Stimulated activated CD8-positive, alpha-beta memory T cell treated with anti-CD3 and anti-CD28 coated beads, Interleukin-2, amount 100 ng/mL, for 1 hour (primary cell): ENCODE measurements around the gene AHRR.
"Not testable (repeated sequence)": the region's sequence is repeated elsewhere in the genome, so short reads cannot be mapped to it uniquely, and the experiment has no call there.

Source experiments
- DNase-seq, 2 donors: peaks; one replicate each; pipeline ENCODE4 v3.0.0-alpha.2; 2020; ENCODE audit warnings: low read depth in 2 of 2

The AHRR gene

GRCh38 chr5:321230-321725, at the start of gene AHRR:
TSS of gene AHRR (plus strand) at chr5:321714. CDS start at chr5:343903, 22,189 bp downstream.
- DNase-seq, result no peak

GRCh38 chr5:271828-272167, 49.7 kb upstream of the AHRR start:
- DNase-seq, result not testable (repeated sequence)

- not testable (repeated sequence) for DNase-seq
Measured at GRCh38 chr5:273091-273490, 48.4 kb upstream of the AHRR start.

- DNase-seq, result not testable (repeated sequence)
Measured at GRCh38 chr5:273491-273890, 48.0 kb upstream of the AHRR start.

- not testable (repeated sequence) for DNase-seq
Measured at GRCh38 chr5:274346-274745, 47.2 kb upstream of the AHRR start.

- no peak for DNase-seq
Measured at GRCh38 chr5:278646-279045, 42.9 kb upstream of the AHRR start.

- not testable (repeated sequence) for DNase-seq
Measured at GRCh38 chr5:279051-279665, 42.4 kb upstream of the AHRR start.

- DNase-seq, result no peak
Measured at GRCh38 chr5:285991-286557, 35.4 kb upstream of the AHRR start.

- not testable (repeated sequence) for DNase-seq
Measured at GRCh38 chr5:290200-290599, 31.3 kb upstream of the AHRR start.

GRCh38 chr5:291345-291744, 30.2 kb upstream of the AHRR start:
- not testable (repeated sequence) for DNase-seq

GRCh38 chr5:294788-295187, 26.7 kb upstream of the AHRR start:
- not testable (repeated sequence) for DNase-seq

- DNase-seq, result not testable (repeated sequence)
Measured at GRCh38 chr5:296207-296606, 25.3 kb upstream of the AHRR start.

GRCh38 chr5:296954-297353, 24.6 kb upstream of the AHRR start:
- DNase-seq, result not testable (repeated sequence)

- DNase-seq, result not testable (repeated sequence)
Measured at GRCh38 chr5:297448-297847, 24.1 kb upstream of the AHRR start.

- not testable (repeated sequence) for DNase-seq
Measured at GRCh38 chr5:297991-298736, 23.4 kb upstream of the AHRR start.

- no peak for DNase-seq
Measured at GRCh38 chr5:298737-299125, 22.8 kb upstream of the AHRR start.

- not testable (repeated sequence) for DNase-seq
Measured at GRCh38 chr5:299921-300320, 21.6 kb upstream of the AHRR start.

- not testable (repeated sequence) for DNase-seq
Measured at GRCh38 chr5:300691-301435, 20.7 kb upstream of the AHRR start.

- DNase-seq, result not testable (repeated sequence)
Measured at GRCh38 chr5:302416-302815, 19.1 kb upstream of the AHRR start.

GRCh38 chr5:302966-303365, 18.5 kb upstream of the AHRR start:
- no peak for DNase-seq

GRCh38 chr5:303741-304140, 17.8 kb upstream of the AHRR start:
- DNase-seq, result not testable (repeated sequence)

GRCh38 chr5:305050-305449, 16.5 kb upstream of the AHRR start:
- no peak for DNase-seq
